Sciatic nerve (tissue), 2 donors: ENCODE measurements around the gene NR4A3. TPM values are rescaled to one million over a fixed set of nuclear protein-coding genes. Genes with fewer than 3 reads are reported as not detected.

Experiments used
- ATAC-seq: fragments of 200-7000 bp; cut with Tn5 transposase; one replicate; pipeline ENCODE4 v1.9.1; 2020; ENCODE audit warnings: mild to moderate bottlenecking, moderate library complexity
- DNase-seq: peaks from one replicate; pipeline ENCODE4 v3.0.0-alpha.2; 2020; ENCODE audit warnings: low spot score
- intact Hi-C: fragments of 100-400 bp; cut with DNase I; formaldehyde crosslinking; loops from one replicate; pipeline ENCODE4 v1.14.2; 2022
- total RNA-seq: library from RNA; stranded (reverse); fragmentation: NEBNext Ultra II Directional; extraction: Animal tissue kit (Norgen Biotek cat#: 25700); gene quantifications from one replicate; pipeline ENCODE4 v1.2.1, GENCODE V29; 2021
- donor health status: DM: no; HTN: no; CAD: no.
- donor health status: DM: no; HTN: no; CAD: no.

The NR4A3 gene
- total RNA-seq, 1 donor from 2014 or later = 42.2 TPM

GRCh38 chr9:99866398-99866797 lies 44.7 kb downstream of the NR4A3 start:
- no peak for DNase-seq
- intact Hi-C loops = no loop called here
- no peak for ATAC-seq

DNA sequence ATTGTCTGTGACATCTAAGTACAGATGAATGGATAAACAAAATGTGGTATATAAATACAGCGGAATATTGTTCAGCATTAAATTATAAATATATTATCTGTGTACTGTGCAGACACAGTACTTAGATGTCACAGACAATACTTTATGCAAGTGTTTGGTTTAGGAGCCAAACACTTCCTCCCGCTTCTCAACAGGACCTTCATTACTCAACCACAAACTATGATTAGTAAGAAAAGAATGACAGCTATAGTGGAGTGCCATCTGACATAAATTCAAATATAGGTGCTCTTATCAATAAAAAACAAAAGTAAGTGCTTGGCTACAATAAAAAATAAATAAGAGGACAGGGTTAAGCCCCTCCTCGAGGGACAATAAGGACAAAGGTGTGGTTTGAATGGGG lies 45.9 kb downstream of the NR4A3 start:
- no peak for ATAC-seq
- DNase-seq = no peak
- intact Hi-C loops = no loop called here

DNA sequence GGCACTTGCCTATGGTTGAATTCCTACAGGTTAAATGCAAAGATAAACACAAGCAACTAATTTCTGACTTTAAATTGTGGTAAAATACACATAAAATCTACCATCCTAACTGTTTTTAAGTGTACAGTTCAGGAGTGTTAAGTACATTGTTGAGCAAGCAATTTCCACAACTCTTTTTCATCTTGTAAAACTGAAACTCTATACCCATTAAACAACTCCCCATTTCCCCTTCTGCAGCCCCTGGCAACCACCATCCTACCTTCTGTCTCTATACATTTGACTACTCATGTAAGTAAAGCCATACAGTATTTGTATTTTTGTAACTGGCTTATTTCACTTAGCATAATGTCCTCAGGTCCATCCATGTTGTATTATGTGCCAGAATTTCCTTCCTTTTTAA lies 46.3 kb downstream of the NR4A3 start:
- ATAC-seq (no peak), DNase-seq (no peak)
- intact Hi-C loops = no loop called here

- DNase-seq (no peak), ATAC-seq (no peak)
- intact Hi-C loops = no loop called here
Measured at GRCh38 chr9:99868845-99869244, 47.2 kb downstream of the NR4A3 start.

GRCh38 chr9:99870126-99870525 lies 48.4 kb downstream of the NR4A3 start:
- ATAC-seq (no peak), DNase-seq (no peak)
- intact Hi-C loops = no loop called here

GRCh38 chr9:99873531-99873930 lies 51.8 kb downstream of the NR4A3 start:
- intact Hi-C loops = no loop called here
- ATAC-seq (no peak), DNase-seq (no peak)

GRCh38 chr9:99873943-99874584 lies 52.4 kb downstream of the NR4A3 start:
- intact Hi-C loops = no loop called here
- no peak for ATAC-seq

DNA sequence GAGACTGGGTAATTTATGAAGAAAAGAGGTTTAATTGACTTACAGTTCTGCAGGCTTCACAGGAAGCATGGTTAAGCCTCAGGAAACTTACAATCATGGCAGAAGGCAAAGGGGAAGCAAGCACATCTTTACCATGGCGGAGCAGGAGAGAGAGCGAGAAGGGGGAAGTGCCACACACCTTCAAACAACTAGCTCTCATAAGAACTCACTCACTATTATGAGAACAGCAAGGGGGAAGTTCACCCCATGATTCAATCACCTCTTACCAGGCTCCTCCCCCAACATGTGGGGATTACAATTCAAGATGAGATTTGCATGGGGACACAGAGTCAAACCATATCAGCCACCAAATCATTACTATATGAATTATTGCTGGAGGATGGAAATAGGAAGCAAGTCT lies 54.5 kb downstream of the NR4A3 start:
- intact Hi-C loops = no loop called here
- ATAC-seq (no peak), DNase-seq (no peak)

More at GRCh38 chr9:99873943-99874584, 52.4 kb downstream of the NR4A3 start:
- DNase-seq = no peak

- intact Hi-C loops = no loop called here
- DNase-seq = no peak
- ATAC-seq = no peak
Measured at GRCh38 chr9:99878651-99879050, 57.0 kb downstream of the NR4A3 start.

DNA sequence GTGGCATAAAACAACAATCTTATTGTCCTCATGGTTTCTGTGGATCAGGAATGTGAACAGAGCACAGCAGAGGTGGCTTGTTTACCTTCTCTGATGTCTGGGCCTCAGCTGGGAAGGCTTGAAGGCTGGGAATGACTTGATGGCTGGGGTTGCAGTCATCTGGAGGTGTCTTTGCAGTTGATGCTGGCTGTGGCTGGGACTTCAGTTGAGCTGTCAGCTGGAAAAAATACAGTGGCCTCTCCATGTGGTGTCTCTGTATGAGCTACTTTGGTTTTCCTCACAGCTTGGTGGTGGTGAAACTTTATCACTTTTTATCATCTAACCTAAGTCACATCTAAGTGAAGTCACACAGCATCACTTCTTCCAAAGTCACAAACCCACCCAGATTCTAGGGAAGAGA lies 60.1 kb downstream of the NR4A3 start:
- intact Hi-C loops = no loop called here
- no peak for DNase-seq
- no peak for ATAC-seq

- no peak for ATAC-seq
- intact Hi-C loops = no loop called here
- no peak for DNase-seq
Measured at GRCh38 chr9:99885747-99886146, 64.1 kb downstream of the NR4A3 start.

DNA sequence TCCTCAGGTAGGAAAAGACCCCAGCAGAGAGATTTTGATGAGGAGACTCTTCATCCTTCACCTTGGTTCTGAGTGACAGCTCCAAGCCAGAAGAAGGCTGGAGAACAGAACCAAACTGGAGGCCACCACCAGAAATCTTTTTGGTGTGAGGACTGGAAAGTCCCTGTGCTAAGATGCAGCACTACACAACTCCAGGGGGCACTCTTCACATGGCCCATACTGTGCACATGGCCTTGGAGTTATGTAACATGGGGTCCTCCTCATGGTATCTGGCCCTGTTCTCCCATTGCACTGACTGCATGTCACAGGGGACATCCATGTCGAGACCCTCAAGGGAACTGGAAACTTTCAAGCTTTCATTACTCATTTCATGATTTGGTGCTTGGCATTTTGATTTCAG lies 67.4 kb downstream of the NR4A3 start:
- intact Hi-C loops = no loop called here
- ATAC-seq = no peak
- no peak for DNase-seq

- DNase-seq = no peak
- intact Hi-C loops = no loop called here
- no peak for ATAC-seq
Measured at GRCh38 chr9:99894826-99895225, 73.1 kb downstream of the NR4A3 start.

DNA sequence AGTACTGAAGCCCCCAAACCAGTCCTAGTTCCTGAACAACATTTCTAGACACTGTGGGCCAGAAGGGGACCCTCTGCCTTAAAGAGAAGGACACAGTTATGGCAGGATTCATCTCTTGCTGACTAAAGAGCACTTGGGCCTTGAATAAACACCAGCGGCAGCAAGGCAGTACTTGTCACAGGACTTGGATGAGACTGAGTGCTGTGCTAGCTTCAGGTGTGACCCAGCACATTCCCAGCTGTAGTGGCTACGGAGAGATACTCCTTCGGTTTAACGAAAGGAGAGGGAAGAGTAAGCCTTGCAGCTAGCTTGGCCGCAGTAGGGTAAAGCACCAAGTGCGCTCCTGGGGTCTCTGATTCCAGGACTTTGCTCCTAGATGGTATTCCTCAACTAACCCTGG lies 73.8 kb downstream of the NR4A3 start:
- ATAC-seq (no peak), DNase-seq (no peak)
- intact Hi-C loops = no loop called here

DNA sequence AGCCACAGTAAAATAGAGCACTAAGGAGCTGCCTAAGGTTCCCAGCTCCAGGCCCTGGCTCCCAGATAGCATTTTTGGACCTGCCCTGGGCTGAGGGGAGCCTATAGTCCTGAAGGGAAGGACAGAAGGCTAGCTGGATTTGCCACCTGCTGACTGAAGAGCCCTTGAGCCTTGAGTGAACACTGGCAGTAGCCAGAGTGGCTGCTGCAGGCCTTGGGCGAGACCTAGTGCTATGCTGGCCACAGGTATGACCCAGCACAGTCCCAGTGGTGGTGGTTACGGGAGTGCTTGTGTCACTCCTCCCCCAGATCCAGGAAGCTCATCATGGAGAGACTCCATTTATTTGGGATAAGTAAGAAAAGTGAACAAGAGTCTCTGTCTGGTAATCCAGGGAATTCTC lies 74.4 kb downstream of the NR4A3 start:
- intact Hi-C loops = no loop called here
- ATAC-seq (no peak), DNase-seq (no peak)

DNA sequence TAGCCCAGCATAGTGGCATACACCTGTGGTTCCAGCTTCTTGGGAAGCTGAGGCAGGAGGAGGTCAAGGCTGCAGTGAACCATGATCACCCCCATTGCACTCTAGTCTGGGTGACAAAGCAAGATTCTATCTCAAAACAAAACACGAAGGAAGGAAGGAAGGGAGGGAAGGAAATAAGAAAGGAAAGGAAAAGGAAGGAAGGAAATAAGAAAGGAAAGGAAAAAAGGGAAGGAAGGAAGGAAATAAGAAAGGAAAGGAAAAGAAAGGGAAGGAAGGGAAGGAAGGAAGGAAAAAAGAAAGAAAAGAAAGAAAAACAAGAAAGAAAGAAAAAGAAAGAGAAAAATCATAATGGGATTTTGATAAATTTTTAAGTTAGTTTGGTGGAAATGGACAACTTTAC lies 81.7 kb downstream of the NR4A3 start:
- DNase-seq (no peak), ATAC-seq (no peak)
- intact Hi-C loops = no loop called here

- ATAC-seq (no peak), DNase-seq (no peak)
- intact Hi-C loops = no loop called here
Measured at GRCh38 chr9:99905833-99906402, 84.2 kb downstream of the NR4A3 start.

DNA sequence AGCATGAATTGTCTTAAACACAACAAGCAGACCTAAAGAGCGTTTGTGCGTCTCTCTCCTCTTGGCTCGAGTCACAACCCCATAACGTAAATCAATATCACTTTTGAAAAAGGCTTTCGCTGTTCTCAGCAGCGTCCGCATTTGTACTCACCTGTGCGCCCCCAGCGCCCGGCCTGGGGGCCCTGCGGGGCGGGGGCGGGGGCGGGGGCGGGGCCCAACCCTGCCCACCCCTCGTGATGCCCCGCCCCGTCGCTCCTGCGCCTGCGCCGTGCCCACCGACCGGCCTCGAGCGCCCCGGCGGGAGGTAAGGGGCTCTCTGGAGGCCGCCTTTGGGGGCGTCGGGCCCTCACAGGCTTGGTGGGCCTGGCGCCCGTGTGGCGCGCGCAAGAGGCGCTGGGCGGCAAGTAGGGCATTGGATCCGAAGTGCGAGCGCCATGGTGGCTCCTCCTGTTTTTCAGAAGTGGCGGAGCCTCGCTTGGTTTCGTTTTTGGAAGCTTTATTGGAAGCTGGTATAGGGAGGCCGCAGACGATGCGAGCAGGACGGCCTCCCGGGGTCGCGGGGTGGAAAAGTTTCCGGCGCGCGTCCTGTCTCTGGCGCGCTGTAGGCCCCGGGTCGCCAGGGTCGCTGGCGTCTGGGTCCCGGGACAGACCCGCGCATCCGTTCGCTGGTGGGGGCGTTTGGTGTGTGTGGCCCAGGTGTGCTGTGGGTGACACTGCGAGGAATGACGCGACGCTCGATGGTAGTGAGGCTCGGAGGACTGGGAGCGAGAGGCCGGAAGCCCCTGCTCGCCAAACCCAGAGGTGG lies 84.9 kb downstream of the NR4A3 start, which contains the start of gene STX17:
TSS of gene STX17 (plus strand) at position 252 of the 805 bp plus-strand sequence. CDS start 8,586 bp downstream, outside the sequence.
- peak; percentile 87 for DNase-seq
- ATAC-seq = peak; percentile 96
- intact Hi-C loops = no loop called here

GRCh38 chr9:99907208-99907532 lies 85.5 kb downstream of the NR4A3 start:
- ATAC-seq = peak; percentile 33
- DNase-seq = no peak

GRCh38 chr9:99911600-99911999 lies 89.9 kb downstream of the NR4A3 start:
- intact Hi-C loops = no loop called here
- DNase-seq = no peak
- no peak for ATAC-seq

More at GRCh38 chr9:99907208-99907532, 85.5 kb downstream of the NR4A3 start:
- intact Hi-C loops = no loop called here
